Measurements from ENCODE around the gene KLHL41.
"Not testable (repeated sequence)": the region's sequence is repeated elsewhere in the genome, so short reads cannot be mapped to it uniquely, and the experiment has no call there.

KLHL41 gene

DNA sequence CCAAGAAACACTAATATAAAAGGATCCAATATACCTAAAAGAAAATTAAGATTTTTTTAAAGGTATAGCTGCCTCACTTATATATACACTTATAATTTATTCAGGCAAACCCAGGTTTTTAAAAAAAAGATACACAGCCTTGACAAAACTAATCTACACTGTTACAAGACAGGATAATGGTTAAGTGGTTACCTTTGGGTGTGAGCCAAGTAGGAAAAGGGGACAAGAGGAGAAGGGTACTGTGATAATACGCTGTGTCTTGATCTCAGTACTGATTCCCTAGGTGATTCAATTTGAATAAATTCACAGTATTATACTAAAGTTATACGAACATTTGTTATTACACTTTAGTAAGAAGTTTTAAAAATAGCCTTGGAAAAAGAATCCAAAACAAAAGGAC lies 30.6 kb downstream of the KLHL41 start:
- H3K4me3 ChIP-seq (ENCODE audit: low read length), result no peak overlapping the region
- H4K5ac ChIP-seq (ENCODE audit: low read length), result no peak overlapping the region
- no peak overlapping the region for H3K56ac ChIP-seq (ENCODE audit: low read length)
- H2BK5ac ChIP-seq (ENCODE audit: low read length), result no peak overlapping the region
- H2BK120ac ChIP-seq (ENCODE audit: low read depth, low read length), result no peak overlapping the region
- H4K8ac ChIP-seq (ENCODE audit: low read depth, low read length), result no peak overlapping the region
- H3K79me2 ChIP-seq (ENCODE audit: control insufficient read depth, insufficient read depth, low read length), result no peaks in the 10 kb centered on the region
- no peaks in the 10 kb centered on the region for H3K4me1 ChIP-seq (ENCODE audit: control insufficient read depth, low read depth, low read length)
- no peak overlapping the region for H3K4ac ChIP-seq (ENCODE audit: low read depth, low read length)
- H3K36me3 ChIP-seq (ENCODE audit: control insufficient read depth, insufficient read depth, low read length), result peaks cover 1% of the 10 kb centered on the region
- no peak overlapping the region for H2AK5ac ChIP-seq (ENCODE audit: low read length)
- WGBS (ENCODE audit: extremely low coverage, insufficient coverage, low lambda C conversion rate), result no CpG with 5 or more reads among the region's 2 CpGs
- no peak overlapping the region for H3K9ac ChIP-seq (ENCODE audit: low read length)
- no peaks in the 10 kb centered on the region for H3K27me3 ChIP-seq (ENCODE audit: insufficient read depth, low read length, poor library complexity)
- no peak overlapping the region for H3K27ac ChIP-seq (ENCODE audit: low read depth, low read length)
- DNase-seq, result no peak
- H2BK15ac ChIP-seq (replicated peaks; ENCODE audit: low read depth), result no peak overlapping the region
- no peaks in the 10 kb centered on the region for H3K79me1 ChIP-seq (ENCODE audit: low read length)
- no peak overlapping the region for H3K18ac ChIP-seq (ENCODE audit: low read length)
- no peak overlapping the region for H3K23ac ChIP-seq (ENCODE audit: low read length)
- H3K4me2 ChIP-seq (ENCODE audit: low read length), result no peak overlapping the region

GRCh38 chr2:169542433-169542832 lies 32.9 kb downstream of the KLHL41 start:
- no peaks in the 10 kb centered on the region for H3K79me1 ChIP-seq (ENCODE audit: low read length)
- no peak overlapping the region for H3K4ac ChIP-seq (ENCODE audit: low read depth, low read length)
- no peaks in the 10 kb centered on the region for H3K79me2 ChIP-seq (ENCODE audit: control insufficient read depth, insufficient read depth, low read length)
- H3K4me2 ChIP-seq (ENCODE audit: low read length), result no peak overlapping the region
- H3K18ac ChIP-seq (ENCODE audit: low read length), result no peak overlapping the region
- H2BK15ac ChIP-seq (replicated peaks; ENCODE audit: low read depth), result no peak overlapping the region
- peaks cover 1% of the 10 kb centered on the region for H3K36me3 ChIP-seq (ENCODE audit: control insufficient read depth, insufficient read depth, low read length)
- no peak overlapping the region for H2BK120ac ChIP-seq (ENCODE audit: low read depth, low read length)
- no peak overlapping the region for H4K5ac ChIP-seq (ENCODE audit: low read length)
- DNase-seq, result no peak
- H2BK5ac ChIP-seq (ENCODE audit: low read length), result no peak overlapping the region
- no peaks in the 10 kb centered on the region for H3K4me1 ChIP-seq (ENCODE audit: control insufficient read depth, low read depth, low read length)
- H4K8ac ChIP-seq (ENCODE audit: low read depth, low read length), result no peak overlapping the region
- H3K23ac ChIP-seq (ENCODE audit: low read length), result no peak overlapping the region
- no peak overlapping the region for H3K4me3 ChIP-seq (ENCODE audit: low read length)
- no peaks in the 10 kb centered on the region for H3K27me3 ChIP-seq (ENCODE audit: insufficient read depth, low read length, poor library complexity)
- H2AK5ac ChIP-seq (ENCODE audit: low read length), result no peak overlapping the region
- H3K56ac ChIP-seq (ENCODE audit: low read length), result no peak overlapping the region
- H3K27ac ChIP-seq (ENCODE audit: low read depth, low read length), result no peak overlapping the region
- no CpG with 5 or more reads among the region's 3 CpGs for WGBS (ENCODE audit: extremely low coverage, insufficient coverage, low lambda C conversion rate)
- H3K9ac ChIP-seq (ENCODE audit: low read length), result no peak overlapping the region

DNA sequence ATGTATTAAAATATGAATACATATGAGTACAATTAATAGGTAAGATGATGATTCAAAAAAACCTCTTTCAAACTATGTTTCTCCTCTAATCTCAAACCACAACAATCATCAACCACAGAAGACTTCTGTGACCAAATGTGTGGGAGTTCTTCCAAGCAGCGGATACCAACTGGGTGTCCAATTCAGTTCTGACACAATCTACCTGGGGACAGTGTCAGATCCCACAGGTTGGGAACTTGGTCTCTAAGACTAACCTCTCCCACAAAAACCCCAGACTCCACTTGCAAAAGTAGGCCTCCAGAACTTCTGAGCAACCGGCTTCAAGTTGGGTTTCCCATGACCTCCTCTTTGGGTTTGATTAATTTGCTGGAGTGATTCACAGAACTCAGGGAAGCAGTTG lies 37.3 kb downstream of the KLHL41 start:
- WGBS (ENCODE audit: extremely low coverage, insufficient coverage, low lambda C conversion rate), result no CpG with 5 or more reads among the region's 2 CpGs
- Histone ChIP-seq H3K18ac (ENCODE audit: low read length) (no peak overlapping the region), H2BK5ac (ENCODE audit: low read length) (no peak overlapping the region), H2BK15ac (replicated peaks; ENCODE audit: low read depth) (no peak overlapping the region), H3K4me1 (ENCODE audit: control insufficient read depth, low read depth, low read length) (no peaks in the 10 kb centered on the region), H3K56ac (ENCODE audit: low read length) (no peak overlapping the region), H3K23ac (ENCODE audit: low read length) (no peak overlapping the region), H4K8ac (ENCODE audit: low read depth, low read length) (no peak overlapping the region), H3K27me3 (ENCODE audit: insufficient read depth, low read length, poor library complexity) (no peaks in the 10 kb centered on the region), H3K27ac (ENCODE audit: low read depth, low read length) (no peak overlapping the region), H2AK5ac (ENCODE audit: low read length) (no peak overlapping the region), H3K36me3 (ENCODE audit: control insufficient read depth, insufficient read depth, low read length) (no peaks in the 10 kb centered on the region), H3K4me2 (ENCODE audit: low read length) (no peak overlapping the region), H3K4me3 (ENCODE audit: low read length) (no peak overlapping the region), H3K9ac (ENCODE audit: low read length) (no peak overlapping the region), H2BK120ac (ENCODE audit: low read depth, low read length) (no peak overlapping the region), H3K79me1 (ENCODE audit: low read length) (no peaks in the 10 kb centered on the region), H4K5ac (ENCODE audit: low read length) (no peak overlapping the region), H3K79me2 (ENCODE audit: control insufficient read depth, insufficient read depth, low read length) (no peaks in the 10 kb centered on the region), H3K4ac (ENCODE audit: low read depth, low read length) (no peak overlapping the region)
- no peak for DNase-seq

DNA sequence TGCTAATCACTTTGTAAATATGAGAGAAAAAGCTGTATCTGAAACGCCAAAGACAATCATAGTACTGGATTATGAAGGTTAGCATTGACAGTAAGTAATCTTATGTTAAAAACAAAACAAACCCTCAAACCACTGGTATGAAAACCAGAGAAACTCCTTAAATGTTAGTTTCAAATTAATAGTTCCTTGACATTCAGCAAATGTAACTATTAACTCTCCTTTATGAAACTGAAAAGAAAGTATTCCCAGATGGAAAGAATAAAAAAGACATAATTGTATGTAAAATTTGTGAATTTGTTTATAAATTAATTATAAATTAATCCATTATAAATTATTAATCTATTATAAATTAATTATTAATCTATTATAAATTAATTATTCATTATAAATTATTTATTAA lies 51.9 kb downstream of the KLHL41 start:
- H2AK5ac ChIP-seq (ENCODE audit: low read length), result no peak overlapping the region
- no peak overlapping the region for H3K56ac ChIP-seq (ENCODE audit: low read length)
- WGBS (ENCODE audit: extremely low coverage, insufficient coverage, low lambda C conversion rate), result no CpG with 5 or more reads among the region's 1 CpG
- H3K27me3 ChIP-seq (ENCODE audit: insufficient read depth, low read length, poor library complexity), result no peaks in the 10 kb centered on the region
- H2BK120ac ChIP-seq (ENCODE audit: low read depth, low read length), result no peak overlapping the region
- H3K9ac ChIP-seq (ENCODE audit: low read length), result no peak overlapping the region
- no peaks in the 10 kb centered on the region for H3K36me3 ChIP-seq (ENCODE audit: control insufficient read depth, insufficient read depth, low read length)
- no peak overlapping the region for H3K4ac ChIP-seq (ENCODE audit: low read depth, low read length)
- no peaks in the 10 kb centered on the region for H3K79me2 ChIP-seq (ENCODE audit: control insufficient read depth, insufficient read depth, low read length)
- H3K4me2 ChIP-seq (ENCODE audit: low read length), result no peak overlapping the region
- H3K27ac ChIP-seq (ENCODE audit: low read depth, low read length), result no peak overlapping the region
- H3K79me1 ChIP-seq (ENCODE audit: low read length), result no peaks in the 10 kb centered on the region
- no peak overlapping the region for H2BK5ac ChIP-seq (ENCODE audit: low read length)
- no peak overlapping the region for H3K23ac ChIP-seq (ENCODE audit: low read length)
- no peak overlapping the region for H3K4me3 ChIP-seq (ENCODE audit: low read length)
- no peaks in the 10 kb centered on the region for H3K4me1 ChIP-seq (ENCODE audit: control insufficient read depth, low read depth, low read length)
- DNase-seq, result no peak
- no peak overlapping the region for H4K5ac ChIP-seq (ENCODE audit: low read length)
- no peak overlapping the region for H3K18ac ChIP-seq (ENCODE audit: low read length)
- no peak overlapping the region for H2BK15ac ChIP-seq (replicated peaks; ENCODE audit: low read depth)
- no peak overlapping the region for H4K8ac ChIP-seq (ENCODE audit: low read depth, low read length)

GRCh38 chr2:169562084-169562483 lies 52.6 kb downstream of the KLHL41 start:
- not testable (repeated sequence) for H3K18ac ChIP-seq (ENCODE audit: low read length); H4K8ac ChIP-seq (ENCODE audit: low read depth, low read length); H3K27me3 ChIP-seq (ENCODE audit: insufficient read depth, low read length, poor library complexity); H3K4ac ChIP-seq (ENCODE audit: low read depth, low read length); H3K23ac ChIP-seq (ENCODE audit: low read length); DNase-seq; H3K27ac ChIP-seq (ENCODE audit: low read depth, low read length); H3K9ac ChIP-seq (ENCODE audit: low read length); H2BK15ac ChIP-seq (replicated peaks; ENCODE audit: low read depth); H3K36me3 ChIP-seq (ENCODE audit: control insufficient read depth, insufficient read depth, low read length); H3K4me3 ChIP-seq (ENCODE audit: low read length); H3K4me2 ChIP-seq (ENCODE audit: low read length); H3K79me1 ChIP-seq (ENCODE audit: low read length); H4K5ac ChIP-seq (ENCODE audit: low read length); H2BK120ac ChIP-seq (ENCODE audit: low read depth, low read length); H2AK5ac ChIP-seq (ENCODE audit: low read length); H2BK5ac ChIP-seq (ENCODE audit: low read length); H3K79me2 ChIP-seq (ENCODE audit: control insufficient read depth, insufficient read depth, low read length); H3K4me1 ChIP-seq (ENCODE audit: control insufficient read depth, low read depth, low read length); H3K56ac ChIP-seq (ENCODE audit: low read length)
- no CpG with 5 or more reads among the region's 5 CpGs for WGBS (ENCODE audit: extremely low coverage, insufficient coverage, low lambda C conversion rate)

GRCh38 chr2:169562519-169562918 lies 53.0 kb downstream of the KLHL41 start:
- no peak overlapping the region for H3K9ac ChIP-seq (ENCODE audit: low read length)
- DNase-seq, result no peak
- H3K79me1 ChIP-seq (ENCODE audit: low read length), result no peaks in the 10 kb centered on the region
- no peaks in the 10 kb centered on the region for H3K79me2 ChIP-seq (ENCODE audit: control insufficient read depth, insufficient read depth, low read length)
- H3K4me2 ChIP-seq (ENCODE audit: low read length), result no peak overlapping the region
- H2BK120ac ChIP-seq (ENCODE audit: low read depth, low read length), result no peak overlapping the region
- no peak overlapping the region for H3K27ac ChIP-seq (ENCODE audit: low read depth, low read length)
- no CpG with 5 or more reads among the region's 2 CpGs for WGBS (ENCODE audit: extremely low coverage, insufficient coverage, low lambda C conversion rate)
- H3K4ac ChIP-seq (ENCODE audit: low read depth, low read length), result no peak overlapping the region
- H4K5ac ChIP-seq (ENCODE audit: low read length), result no peak overlapping the region
- no peaks in the 10 kb centered on the region for H3K27me3 ChIP-seq (ENCODE audit: insufficient read depth, low read length, poor library complexity)
- H2BK15ac ChIP-seq (replicated peaks; ENCODE audit: low read depth), result no peak overlapping the region
- no peaks in the 10 kb centered on the region for H3K36me3 ChIP-seq (ENCODE audit: control insufficient read depth, insufficient read depth, low read length)
- no peak overlapping the region for H4K8ac ChIP-seq (ENCODE audit: low read depth, low read length)
- no peak overlapping the region for H3K4me3 ChIP-seq (ENCODE audit: low read length)
- H2BK5ac ChIP-seq (ENCODE audit: low read length), result no peak overlapping the region
- H3K4me1 ChIP-seq (ENCODE audit: control insufficient read depth, low read depth, low read length), result no peaks in the 10 kb centered on the region
- no peak overlapping the region for H3K23ac ChIP-seq (ENCODE audit: low read length)
- H3K18ac ChIP-seq (ENCODE audit: low read length), result no peak overlapping the region
- H3K56ac ChIP-seq (ENCODE audit: low read length), result no peak overlapping the region
- H2AK5ac ChIP-seq (ENCODE audit: low read length), result no peak overlapping the region

All from mesendoderm (in vitro differentiated cells).